ENCODE data around the gene EPB41L1.

EPB41L1 gene

DNA sequence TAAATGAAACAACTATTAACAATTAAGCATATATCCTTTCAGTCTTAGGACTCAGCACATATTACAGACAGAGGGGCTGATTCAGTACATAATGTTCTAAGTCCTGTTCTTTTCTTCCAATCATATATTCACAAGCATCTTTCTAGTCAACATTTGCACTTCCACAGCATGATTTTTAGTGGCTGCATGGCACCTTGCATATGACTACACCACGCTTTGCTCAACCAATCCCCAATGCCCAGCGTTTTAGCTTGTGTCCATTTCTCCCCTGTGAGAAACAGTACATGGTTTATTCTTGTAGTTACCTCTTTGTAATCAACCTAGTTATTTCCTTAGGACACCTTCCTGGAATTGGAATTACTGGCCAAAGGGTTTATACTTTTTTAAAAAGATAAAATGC, 115.0 kb downstream of the EPB41L1 start:
- Histone ChIP-seq H3K9ac (ENCODE audit: low read depth, low read length) (no peak overlapping the region), H3K4me2 (ENCODE audit: low read length) (no peak overlapping the region), H3K9me3 (replicated peaks; ENCODE audit: low read length) (no peaks in the 10 kb centered on the region), H3K4me3 (ENCODE audit: low read length) (no peak overlapping the region), H3K27me3 (ENCODE audit: control insufficient read depth, insufficient read depth, low read length) (peaks cover 75% of the 10 kb centered on the region), H3K4me1 (ENCODE audit: control insufficient read depth, insufficient read depth, low read length) (no peaks in the 10 kb centered on the region), H3K36me3 (ENCODE audit: insufficient read depth, low read length) (no peaks in the 10 kb centered on the region)

DNA sequence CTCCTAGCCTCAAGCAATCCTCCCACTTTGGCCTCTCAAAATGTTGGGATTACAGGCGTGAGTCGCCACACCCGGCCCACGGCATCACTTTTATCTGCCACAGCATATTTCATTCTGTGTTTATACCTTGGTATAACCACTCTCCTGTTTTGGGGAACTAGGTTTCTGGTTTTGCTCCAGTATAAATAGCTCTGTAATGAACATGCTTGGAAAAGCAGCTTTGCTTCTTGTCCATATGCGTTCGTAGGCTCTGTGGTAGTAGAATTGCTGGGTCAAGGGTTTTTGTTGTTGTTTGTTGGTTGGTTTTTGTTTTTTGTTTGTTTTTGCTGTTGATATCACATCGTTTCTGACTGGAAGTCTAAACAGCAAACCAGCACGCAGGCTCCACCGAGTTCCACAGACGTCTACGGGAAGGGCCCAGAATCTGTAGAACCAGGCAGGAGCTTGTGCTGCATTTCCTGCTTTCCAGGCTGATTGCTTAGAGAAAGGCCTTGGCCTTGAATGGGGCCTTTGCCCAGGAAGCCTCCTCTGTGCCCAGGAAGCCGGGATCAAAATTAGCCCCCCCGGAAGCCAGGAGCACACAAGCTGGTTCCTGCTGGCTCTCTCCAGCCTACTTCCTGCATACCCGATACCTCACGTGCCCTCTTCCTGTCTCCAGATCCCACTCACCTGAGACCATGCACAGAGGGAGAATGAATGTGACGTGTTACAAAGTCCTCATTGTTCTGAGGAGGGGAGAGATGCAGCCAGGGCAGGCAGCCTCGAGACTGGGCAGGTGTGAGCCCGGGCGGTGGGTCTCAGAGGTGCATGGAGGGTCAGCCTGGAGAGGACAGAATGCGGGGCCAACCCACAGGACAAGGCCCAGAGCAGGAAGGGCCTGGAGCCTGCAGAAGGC, 116.5 kb downstream of the EPB41L1 start:
- H3K4me3 ChIP-seq (ENCODE audit: low read length): no peak overlapping the region
- H3K27me3 ChIP-seq (ENCODE audit: control insufficient read depth, insufficient read depth, low read length): peaks cover 75% of the 10 kb centered on the region
- H3K9me3 ChIP-seq (replicated peaks; ENCODE audit: low read length): no peaks in the 10 kb centered on the region
- H3K4me1 ChIP-seq (ENCODE audit: control insufficient read depth, insufficient read depth, low read length): no peaks in the 10 kb centered on the region
- H3K9ac ChIP-seq (ENCODE audit: low read depth, low read length): no peak overlapping the region
- no peak overlapping the region for H3K4me2 ChIP-seq (ENCODE audit: low read length)
- no peaks in the 10 kb centered on the region for H3K36me3 ChIP-seq (ENCODE audit: insufficient read depth, low read length)

DNA sequence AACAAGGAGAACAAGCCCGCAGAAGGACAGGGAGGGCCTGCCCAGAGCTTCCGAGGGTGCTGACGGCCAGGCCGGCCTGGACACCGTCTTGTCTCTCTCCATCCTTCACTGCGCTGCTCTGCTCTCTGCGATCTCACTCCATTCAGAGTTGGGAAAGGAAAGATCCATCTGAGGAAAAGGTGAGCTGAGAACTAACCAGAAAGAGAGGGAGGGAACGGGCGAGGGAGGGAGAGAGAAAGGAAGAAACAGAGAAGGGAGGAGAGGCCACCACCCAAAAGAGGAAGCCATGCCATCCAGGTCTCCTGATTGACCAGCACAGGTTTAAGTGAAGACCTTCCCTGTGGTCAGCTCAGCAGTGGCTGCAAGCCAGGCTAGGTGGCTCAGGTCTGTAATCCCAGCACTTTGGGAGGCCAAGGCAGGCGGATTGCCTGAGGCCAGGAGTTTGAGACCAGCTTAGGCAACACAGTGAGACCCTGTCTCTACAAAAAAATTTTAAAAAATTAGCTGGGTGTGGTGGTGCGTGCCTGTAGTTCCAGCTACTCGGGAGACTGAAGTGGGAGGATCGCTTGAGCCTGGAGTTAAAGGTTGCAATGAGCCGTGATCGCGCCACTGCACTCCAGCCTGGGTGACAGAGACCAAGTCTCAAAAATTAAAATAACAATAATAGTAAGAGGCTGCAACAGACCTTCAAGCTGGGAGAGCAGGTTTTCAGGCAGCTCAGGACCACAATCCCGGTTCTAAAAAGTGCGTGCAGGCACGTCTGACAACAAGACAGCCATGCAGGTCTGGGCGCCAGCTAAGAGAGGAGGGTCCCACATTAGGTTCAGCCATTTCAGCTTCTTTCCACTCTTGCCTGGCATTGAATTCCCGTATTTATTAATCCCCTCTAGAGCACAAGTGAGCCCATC, 117.4 kb downstream of the EPB41L1 start:
- peaks cover 77% of the 10 kb centered on the region for H3K27me3 ChIP-seq (ENCODE audit: control insufficient read depth, insufficient read depth, low read length)
- H3K4me2 ChIP-seq (ENCODE audit: low read length): no peak overlapping the region
- no peak overlapping the region for H3K4me3 ChIP-seq (ENCODE audit: low read length)
- no peak overlapping the region for H3K9ac ChIP-seq (ENCODE audit: low read depth, low read length)
- no peaks in the 10 kb centered on the region for H3K36me3 ChIP-seq (ENCODE audit: insufficient read depth, low read length)
- H3K9me3 ChIP-seq (replicated peaks; ENCODE audit: low read length): no peaks in the 10 kb centered on the region
- H3K4me1 ChIP-seq (ENCODE audit: control insufficient read depth, insufficient read depth, low read length): no peaks in the 10 kb centered on the region

DNA sequence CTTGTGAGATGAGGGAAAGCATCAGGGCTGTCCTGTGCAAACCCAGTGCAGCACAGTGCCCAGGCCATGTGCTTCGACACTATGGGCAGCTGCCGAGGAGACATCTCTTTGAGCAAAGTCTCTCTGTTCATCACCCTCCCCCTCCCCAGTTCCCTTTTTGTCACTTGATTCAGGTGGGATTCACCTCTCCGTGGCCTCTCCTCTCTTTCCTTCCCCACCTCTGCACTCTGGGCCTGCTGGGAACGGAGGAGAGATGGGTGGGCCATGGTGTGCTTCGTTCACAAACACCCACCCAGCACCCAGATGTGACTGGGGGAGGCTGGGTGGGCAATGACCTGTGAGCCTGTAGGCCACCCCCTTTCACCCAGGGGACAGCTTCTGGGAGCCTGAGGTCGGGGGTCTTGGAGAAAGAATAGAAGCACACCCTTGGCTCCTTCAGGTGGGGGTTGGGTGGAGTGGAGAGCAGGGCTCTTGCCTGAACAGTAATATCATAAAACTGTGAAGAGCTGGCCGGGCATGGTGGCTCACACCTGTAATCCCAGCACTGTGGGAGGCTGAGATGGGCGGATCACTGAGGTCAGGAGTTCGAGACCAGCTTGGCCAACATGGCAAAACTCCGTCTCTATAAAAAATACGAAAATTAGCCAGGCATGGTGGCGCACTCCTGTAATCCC, 118.1 kb downstream of the EPB41L1 start:
- Histone ChIP-seq H3K27me3 (ENCODE audit: control insufficient read depth, insufficient read depth, low read length) (peaks cover 77% of the 10 kb centered on the region), H3K4me1 (ENCODE audit: control insufficient read depth, insufficient read depth, low read length) (no peaks in the 10 kb centered on the region), H3K4me3 (ENCODE audit: low read length) (no peak overlapping the region), H3K4me2 (ENCODE audit: low read length) (no peak overlapping the region), H3K36me3 (ENCODE audit: insufficient read depth, low read length) (no peaks in the 10 kb centered on the region), H3K9ac (ENCODE audit: low read depth, low read length) (no peak overlapping the region), H3K9me3 (replicated peaks; ENCODE audit: low read length) (no peaks in the 10 kb centered on the region)

DNA sequence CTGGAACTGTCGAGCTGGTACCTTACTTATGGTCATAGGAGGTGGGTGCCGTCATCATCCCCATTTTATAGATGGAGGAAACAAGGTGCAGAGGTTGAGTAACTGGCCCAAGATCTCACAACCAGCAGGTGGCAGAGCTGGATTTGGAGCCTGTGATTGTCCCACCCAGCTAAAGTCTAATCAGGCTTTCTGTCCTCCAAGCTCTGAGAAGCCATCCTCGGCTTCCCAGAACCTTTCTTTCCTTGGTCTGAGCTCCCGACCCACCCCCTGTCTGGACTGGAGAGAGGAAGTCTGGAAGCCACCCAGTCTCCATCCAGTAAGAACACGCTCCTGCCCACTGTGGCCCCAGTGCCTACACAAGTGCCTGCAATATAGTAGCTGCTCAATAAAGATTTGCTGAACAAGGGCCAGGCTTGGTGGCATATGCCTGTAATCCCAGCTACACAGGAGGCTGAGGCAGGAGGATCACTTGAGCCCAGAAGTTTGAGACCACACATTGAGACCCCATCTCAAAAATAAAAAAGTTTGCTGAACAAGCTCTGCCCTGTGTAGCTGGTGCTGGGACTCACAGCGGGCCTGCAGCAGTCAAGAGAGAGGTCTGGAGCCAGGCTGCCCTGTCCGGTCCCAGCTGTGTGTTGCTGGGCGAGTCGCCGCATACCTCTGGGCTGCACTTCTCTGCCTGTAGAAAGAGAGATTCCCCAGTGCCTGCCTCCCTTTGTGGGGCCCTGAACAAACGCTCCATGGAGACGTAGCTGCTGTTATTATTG, 119.1 kb downstream of the EPB41L1 start:
- Histone ChIP-seq H3K9me3 (replicated peaks; ENCODE audit: low read length) (no peaks in the 10 kb centered on the region), H3K4me1 (ENCODE audit: control insufficient read depth, insufficient read depth, low read length) (no peaks in the 10 kb centered on the region), H3K27me3 (ENCODE audit: control insufficient read depth, insufficient read depth, low read length) (peaks cover 75% of the 10 kb centered on the region), H3K4me2 (ENCODE audit: low read length) (no peak overlapping the region), H3K36me3 (ENCODE audit: insufficient read depth, low read length) (no peaks in the 10 kb centered on the region), H3K4me3 (ENCODE audit: low read length) (no peak overlapping the region), H3K9ac (ENCODE audit: low read depth, low read length) (no peak overlapping the region)

DNA sequence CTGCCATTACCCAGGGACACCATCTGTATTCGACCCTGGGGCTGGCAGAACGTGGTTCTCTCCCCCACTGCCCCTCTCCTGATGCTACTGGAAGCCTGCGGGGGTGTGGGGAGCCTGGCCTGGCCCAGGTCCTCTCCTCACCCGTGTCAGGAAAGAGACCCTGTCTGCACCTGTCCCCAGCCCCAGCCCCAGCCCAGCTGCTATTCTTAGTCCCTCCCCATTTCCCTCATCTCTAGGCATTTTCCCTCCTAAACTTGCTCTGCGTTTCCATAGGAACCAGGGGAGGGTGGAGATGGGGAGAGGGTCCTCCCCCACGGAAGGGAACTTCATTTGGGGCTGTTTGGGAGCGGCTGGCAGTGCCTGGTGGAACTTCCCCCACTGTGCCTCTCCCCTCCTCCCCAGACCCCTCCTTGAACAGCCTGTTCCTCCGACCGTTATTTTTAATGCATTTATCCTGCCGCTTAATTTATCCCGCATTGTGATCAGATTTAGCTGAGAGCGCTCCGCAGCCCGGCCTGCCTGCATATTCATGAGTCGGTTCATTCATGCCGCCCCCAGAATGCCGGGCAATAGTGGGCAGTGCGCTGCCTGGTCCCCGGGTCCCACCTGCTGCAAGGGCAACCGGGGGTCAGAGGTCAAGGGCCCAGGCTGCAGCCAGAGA, 119.8 kb downstream of the EPB41L1 start:
- Histone ChIP-seq H3K4me3 (ENCODE audit: low read length) (no peak overlapping the region), H3K36me3 (ENCODE audit: insufficient read depth, low read length) (no peaks in the 10 kb centered on the region), H3K9ac (ENCODE audit: low read depth, low read length) (no peak overlapping the region), H3K4me1 (ENCODE audit: control insufficient read depth, insufficient read depth, low read length) (no peaks in the 10 kb centered on the region), H3K9me3 (replicated peaks; ENCODE audit: low read length) (no peaks in the 10 kb centered on the region), H3K4me2 (ENCODE audit: low read length) (no peak overlapping the region), H3K27me3 (ENCODE audit: control insufficient read depth, insufficient read depth, low read length) (peaks cover 76% of the 10 kb centered on the region)

DNA sequence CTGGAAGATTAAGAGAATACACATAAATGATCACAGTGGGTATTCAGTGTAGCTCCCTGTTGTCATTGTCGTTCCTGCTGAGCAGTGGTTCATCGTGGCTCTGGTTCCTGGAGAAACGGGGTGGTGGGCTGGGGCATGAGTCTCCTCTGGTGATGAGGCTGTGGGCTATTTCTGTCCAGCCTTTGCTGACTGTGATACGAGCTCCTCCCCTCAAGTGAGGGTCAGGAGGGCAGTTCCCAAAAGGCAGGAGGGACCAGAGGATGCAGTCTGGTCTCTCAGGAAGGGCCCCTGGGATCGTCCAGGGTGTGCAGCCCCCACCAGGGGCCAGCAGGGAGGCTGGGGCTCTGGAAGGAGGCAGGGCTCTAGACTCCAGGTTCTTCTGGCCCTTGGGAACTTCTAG, 120.5 kb downstream of the EPB41L1 start:
- no peaks in the 10 kb centered on the region for H3K4me1 ChIP-seq (ENCODE audit: control insufficient read depth, insufficient read depth, low read length)
- H3K27me3 ChIP-seq (ENCODE audit: control insufficient read depth, insufficient read depth, low read length): peaks cover 80% of the 10 kb centered on the region
- H3K9ac ChIP-seq (ENCODE audit: low read depth, low read length): no peak overlapping the region
- no peaks in the 10 kb centered on the region for H3K36me3 ChIP-seq (ENCODE audit: insufficient read depth, low read length)
- H3K4me2 ChIP-seq (ENCODE audit: low read length): no peak overlapping the region
- no peak overlapping the region for H3K4me3 ChIP-seq (ENCODE audit: low read length)
- no peaks in the 10 kb centered on the region for H3K9me3 ChIP-seq (replicated peaks; ENCODE audit: low read length)

DNA sequence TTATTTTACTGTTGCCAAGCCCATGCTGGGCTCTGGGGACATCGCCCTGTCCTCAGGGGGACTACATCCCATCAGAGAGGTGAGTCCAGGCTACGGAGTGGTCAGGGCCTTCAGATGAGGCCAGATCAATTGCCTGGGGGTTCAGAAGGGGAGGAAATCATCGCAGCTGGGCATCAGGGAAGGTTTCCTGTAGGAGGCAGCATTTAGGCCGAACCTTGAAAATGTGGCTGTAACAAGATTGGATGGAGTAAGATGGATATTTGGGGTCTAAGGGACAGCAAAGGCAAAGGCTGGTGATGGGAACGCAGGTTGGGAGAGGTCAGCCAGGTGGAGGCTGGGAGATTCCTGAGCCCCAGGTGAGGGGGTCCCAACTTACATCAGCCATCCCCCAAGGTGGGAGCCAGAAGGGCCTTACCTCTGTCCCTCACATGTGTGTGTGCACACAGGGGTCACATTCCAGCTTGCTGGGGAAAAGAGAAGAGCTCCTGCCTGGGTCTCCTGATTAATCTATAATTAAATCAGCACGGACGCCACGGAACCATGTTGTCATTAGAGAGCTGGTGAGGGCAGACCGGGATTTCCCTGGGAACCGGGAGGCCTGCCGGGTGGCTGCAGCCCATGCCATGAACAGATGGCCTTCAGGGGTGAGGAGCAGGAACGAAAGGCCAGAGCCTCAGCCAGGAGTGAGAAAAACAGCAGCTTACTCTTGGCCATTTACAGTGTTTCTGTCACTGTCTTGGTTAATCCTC, 121.1 kb downstream of the EPB41L1 start:
- H3K9ac ChIP-seq (ENCODE audit: low read depth, low read length): no peak overlapping the region
- no peaks in the 10 kb centered on the region for H3K4me1 ChIP-seq (ENCODE audit: control insufficient read depth, insufficient read depth, low read length)
- H3K27me3 ChIP-seq (ENCODE audit: control insufficient read depth, insufficient read depth, low read length): peaks cover 80% of the 10 kb centered on the region
- H3K9me3 ChIP-seq (replicated peaks; ENCODE audit: low read length): no peaks in the 10 kb centered on the region
- H3K36me3 ChIP-seq (ENCODE audit: insufficient read depth, low read length): no peaks in the 10 kb centered on the region
- no peak overlapping the region for H3K4me3 ChIP-seq (ENCODE audit: low read length)
- no peak overlapping the region for H3K4me2 ChIP-seq (ENCODE audit: low read length)

DNA sequence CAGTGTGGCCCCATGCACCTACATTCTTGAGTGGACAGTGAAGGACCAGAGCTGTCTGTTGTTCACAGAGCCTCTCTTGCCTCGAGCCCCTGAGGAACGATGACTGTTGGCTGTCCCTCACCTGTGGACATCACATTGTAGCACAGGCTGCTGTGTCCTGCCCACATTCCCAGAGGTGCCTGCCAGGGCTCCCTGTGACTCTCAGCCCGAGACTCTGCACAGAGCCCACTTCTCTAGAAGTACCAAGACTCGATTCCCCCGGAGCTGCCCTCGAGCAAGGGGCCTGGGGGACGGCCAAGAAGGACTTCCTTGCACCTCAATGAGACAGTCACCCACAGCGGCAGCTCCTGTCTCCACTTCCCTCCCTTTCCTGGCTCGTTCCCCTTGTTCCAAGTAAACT, 123.0 kb downstream of the EPB41L1 start:
- H3K4me2 ChIP-seq (ENCODE audit: low read length): no peak overlapping the region
- no peaks in the 10 kb centered on the region for H3K9me3 ChIP-seq (replicated peaks; ENCODE audit: low read length)
- no peak overlapping the region for H3K4me3 ChIP-seq (ENCODE audit: low read length)
- peaks cover 80% of the 10 kb centered on the region for H3K27me3 ChIP-seq (ENCODE audit: control insufficient read depth, insufficient read depth, low read length)
- no peak overlapping the region for H3K9ac ChIP-seq (ENCODE audit: low read depth, low read length)
- no peaks in the 10 kb centered on the region for H3K4me1 ChIP-seq (ENCODE audit: control insufficient read depth, insufficient read depth, low read length)
- no peaks in the 10 kb centered on the region for H3K36me3 ChIP-seq (ENCODE audit: insufficient read depth, low read length)

DNA sequence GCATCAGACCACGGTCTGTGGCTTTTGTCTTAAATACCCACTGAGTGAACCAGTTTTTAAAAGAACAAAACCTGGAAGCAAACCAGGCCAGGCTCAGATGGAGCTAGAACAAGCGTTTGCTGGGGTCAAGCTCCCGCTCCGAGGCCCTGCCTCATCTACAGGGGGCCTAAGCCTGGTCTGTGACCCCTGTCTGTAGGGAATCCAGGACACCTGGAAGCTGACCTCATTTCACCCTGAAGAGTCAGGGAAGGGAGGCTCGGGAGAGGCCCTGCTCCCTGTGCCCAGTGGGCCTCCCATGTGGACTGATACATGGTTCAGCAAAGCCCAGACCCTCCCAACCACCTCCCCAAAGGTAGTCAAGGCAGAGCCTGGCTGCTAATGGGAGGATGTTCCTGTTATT, 124.8 kb downstream of the EPB41L1 start:
- Histone ChIP-seq H3K9me3 (replicated peaks; ENCODE audit: low read length) (no peaks in the 10 kb centered on the region), H3K36me3 (ENCODE audit: insufficient read depth, low read length) (no peaks in the 10 kb centered on the region), H3K27me3 (ENCODE audit: control insufficient read depth, insufficient read depth, low read length) (peaks cover 81% of the 10 kb centered on the region), H3K4me2 (ENCODE audit: low read length) (no peak overlapping the region), H3K4me1 (ENCODE audit: control insufficient read depth, insufficient read depth, low read length) (no peaks in the 10 kb centered on the region), H3K9ac (ENCODE audit: low read depth, low read length) (no peak overlapping the region), H3K4me3 (ENCODE audit: low read length) (no peak overlapping the region)

All from skeletal muscle satellite cell (primary cell).